Measurements from ENCODE around the gene GRIN2C.

GRIN2C gene

GRCh38 chr17:74877592-74878548, 18.2 kb upstream of the GRIN2C start:
- no peak overlapping the region for H3K4me3 ChIP-seq (ENCODE audit: low read length)
- no peaks in the 10 kb centered on the region for H3K9me3 ChIP-seq (ENCODE audit: insufficient read depth, low read depth, low read length)
- no peak overlapping the region for H3K27ac ChIP-seq (ENCODE audit: low read length)
- H3K27me3 ChIP-seq (ENCODE audit: insufficient read depth, low read length): no peaks in the 10 kb centered on the region
- H3K36me3 ChIP-seq (ENCODE audit: insufficient read depth, low read depth, low read length): no peaks in the 10 kb centered on the region
- H3K4me1 ChIP-seq (ENCODE audit: insufficient read depth, low read length): peaks cover 4% of the 10 kb centered on the region; the same call in 1 of the 2 replicates
- H3K9ac ChIP-seq (ENCODE audit: low read depth, low read length): no peak overlapping the region; the same call in 1 of the 2 replicates

- Histone ChIP-seq H3K9me3 (ENCODE audit: insufficient read depth, low read depth, low read length) (no peaks in the 10 kb centered on the region), H3K36me3 (ENCODE audit: insufficient read depth, low read depth, low read length) (no peaks in the 10 kb centered on the region), H3K9ac (ENCODE audit: low read depth, low read length) (no peak overlapping the region), H3K4me3 (ENCODE audit: low read length) (no peak overlapping the region), H3K4me1 (ENCODE audit: insufficient read depth, low read length) (peaks cover 4% of the 10 kb centered on the region; the same call in 1 of the 2 replicates), H3K27ac (ENCODE audit: low read length) (no peak overlapping the region), H3K27me3 (ENCODE audit: insufficient read depth, low read length) (no peaks in the 10 kb centered on the region; the same call in 1 of the 2 replicates)
Observed at GRCh38 chr17:74875977-74876593, 16.4 kb upstream of the GRIN2C start.

GRCh38 chr17:74875155-74875976, 15.7 kb upstream of the GRIN2C start:
- no peak overlapping the region for H3K9ac ChIP-seq (ENCODE audit: low read depth, low read length)
- H3K9me3 ChIP-seq (ENCODE audit: insufficient read depth, low read depth, low read length): no peaks in the 10 kb centered on the region
- H3K27ac ChIP-seq (ENCODE audit: low read length): no peak overlapping the region

GRCh38 chr17:74874615-74875037, 14.9 kb upstream of the GRIN2C start:
- H3K4me3 ChIP-seq (ENCODE audit: low read length): no peak overlapping the region

More at GRCh38 chr17:74875155-74875976, 15.7 kb upstream of the GRIN2C start:
- H3K4me1 ChIP-seq (ENCODE audit: insufficient read depth, low read length): peaks cover 4% of the 10 kb centered on the region; the same call in 1 of the 2 replicates
- H3K27me3 ChIP-seq (ENCODE audit: insufficient read depth, low read length): no peaks in the 10 kb centered on the region; the same call in 1 of the 2 replicates
- no peak overlapping the region for H3K4me3 ChIP-seq (ENCODE audit: low read length)
- no peaks in the 10 kb centered on the region for H3K36me3 ChIP-seq (ENCODE audit: insufficient read depth, low read depth, low read length)

GRCh38 chr17:74873874-74874614, 14.4 kb upstream of the GRIN2C start:
- H3K9ac ChIP-seq (ENCODE audit: low read depth, low read length): peak overlapping the region; percentile 93
- H3K4me3 ChIP-seq (ENCODE audit: low read length): peak overlapping the region; percentile 80
- peak overlapping the region; percentile 47 for H3K27ac ChIP-seq (ENCODE audit: low read length)
- no peaks in the 10 kb centered on the region; the same call in 1 of the 2 replicates for H3K27me3 ChIP-seq (ENCODE audit: insufficient read depth, low read length)
- no peaks in the 10 kb centered on the region for H3K9me3 ChIP-seq (ENCODE audit: insufficient read depth, low read depth, low read length)
- peaks cover 4% of the 10 kb centered on the region; the same call in 1 of the 2 replicates for H3K4me1 ChIP-seq (ENCODE audit: insufficient read depth, low read length)
- 0 out of 2 replicates have a peak, but pooled peaks cover 3% of the 10 kb centered on the region for H3K36me3 ChIP-seq (ENCODE audit: insufficient read depth, low read depth, low read length)

More at GRCh38 chr17:74874615-74875037, 14.9 kb upstream of the GRIN2C start:
- no peak overlapping the region for H3K27ac ChIP-seq (ENCODE audit: low read length)
- H3K36me3 ChIP-seq (ENCODE audit: insufficient read depth, low read depth, low read length): 0 out of 2 replicates have a peak, but pooled peaks cover 3% of the 10 kb centered on the region
- peaks cover 4% of the 10 kb centered on the region; the same call in 1 of the 2 replicates for H3K4me1 ChIP-seq (ENCODE audit: insufficient read depth, low read length)
- H3K27me3 ChIP-seq (ENCODE audit: insufficient read depth, low read length): no peaks in the 10 kb centered on the region; the same call in 1 of the 2 replicates
- H3K9me3 ChIP-seq (ENCODE audit: insufficient read depth, low read depth, low read length): no peaks in the 10 kb centered on the region
- H3K9ac ChIP-seq (ENCODE audit: low read depth, low read length): peak overlapping the region; percentile 93; the same call in 1 of the 2 replicates

- Histone ChIP-seq H3K27ac (ENCODE audit: low read length) (peak overlapping the region; percentile 47), H3K9ac (ENCODE audit: low read depth, low read length) (peak overlapping the region; percentile 93), H3K36me3 (ENCODE audit: insufficient read depth, low read depth, low read length) (0 out of 2 replicates have a peak, but pooled peaks cover 3% of the 10 kb centered on the region), H3K4me3 (ENCODE audit: low read length) (peak overlapping the region; percentile 80), H3K4me1 (ENCODE audit: insufficient read depth, low read length) (peaks cover 4% of the 10 kb centered on the region; the same call in 1 of the 2 replicates), H3K27me3 (ENCODE audit: insufficient read depth, low read length) (no peaks in the 10 kb centered on the region; the same call in 1 of the 2 replicates), H3K9me3 (ENCODE audit: insufficient read depth, low read depth, low read length) (no peaks in the 10 kb centered on the region)
Observed at GRCh38 chr17:74873037-74873873, 13.6 kb upstream of the GRIN2C start.

GRCh38 chr17:74872313-74873036, 12.8 kb upstream of the GRIN2C start, which contains the start of gene FDXR:
FDXR (minus strand) TSS chr17:74872994; CDS start chr17:74872944, 50 bp downstream.
- Histone ChIP-seq H3K9ac (ENCODE audit: low read depth, low read length) (peak within 1 kb of the TSS; percentile 93), H3K9me3 (ENCODE audit: insufficient read depth, low read depth, low read length) (no peaks in the 10 kb centered on the region), H3K27me3 (ENCODE audit: insufficient read depth, low read length) (no peaks in the 10 kb centered on the region; the same call in 1 of the 2 replicates), H3K36me3 (ENCODE audit: insufficient read depth, low read depth, low read length) (0 out of 2 replicates have a peak, but pooled peaks cover 3% of the 10 kb centered on the region), H3K27ac (ENCODE audit: low read length) (peak within 1 kb of the TSS; percentile 47), H3K4me3 (ENCODE audit: low read length) (peak within 1 kb of the TSS; percentile 80), H3K4me1 (ENCODE audit: insufficient read depth, low read length) (peaks cover 4% of the 10 kb centered on the region; the same call in 1 of the 2 replicates)

GRCh38 chr17:74871356-74872076, 11.8 kb upstream of the GRIN2C start:
- Histone ChIP-seq H3K27me3 (ENCODE audit: insufficient read depth, low read length) (no peaks in the 10 kb centered on the region; the same call in 1 of the 2 replicates), H3K9ac (ENCODE audit: low read depth, low read length) (no peak overlapping the region), H3K36me3 (ENCODE audit: insufficient read depth, low read depth, low read length) (0 out of 2 replicates have a peak, but pooled peaks cover 3% of the 10 kb centered on the region), H3K4me1 (ENCODE audit: insufficient read depth, low read length) (peaks cover 4% of the 10 kb centered on the region; the same call in 1 of the 2 replicates), H3K4me3 (ENCODE audit: low read length) (peak overlapping the region; percentile 73), H3K27ac (ENCODE audit: low read length) (no peak overlapping the region), H3K9me3 (ENCODE audit: insufficient read depth, low read depth, low read length) (no peaks in the 10 kb centered on the region)

- Histone ChIP-seq H3K4me1 (ENCODE audit: insufficient read depth, low read length) (peaks cover 4% of the 10 kb centered on the region; the same call in 1 of the 2 replicates), H3K9ac (ENCODE audit: low read depth, low read length) (no peak overlapping the region), H3K27ac (ENCODE audit: low read length) (no peak overlapping the region), H3K9me3 (ENCODE audit: insufficient read depth, low read depth, low read length) (no peaks in the 10 kb centered on the region), H3K36me3 (ENCODE audit: insufficient read depth, low read depth, low read length) (0 out of 2 replicates have a peak, but pooled peaks cover 3% of the 10 kb centered on the region), H3K27me3 (ENCODE audit: insufficient read depth, low read length) (no peaks in the 10 kb centered on the region; the same call in 1 of the 2 replicates), H3K4me3 (ENCODE audit: low read length) (no peak overlapping the region)
Observed at GRCh38 chr17:74870512-74870911, 10.8 kb upstream of the GRIN2C start.
